NB4 (cell line): ENCODE measurements around the gene INTS3.

Source experiments
- POLR2A ChIP-seq: IDR thresholded peaks from 2 replicates; pipeline ENCODE4 v1.6.1; 2011; ENCODE audit warnings: mild to moderate bottlenecking; ENCODE audit not compliant: insufficient read length; ENCODE audit errors: extremely low read depth
- TF ChIP-seq, protein P1 (sequence below): IDR thresholded peaks from one replicate; pipeline ENCODE4 v1.5.1; 2012; ENCODE audit warnings: low read depth, low read length
- TF ChIP-seq, protein P2 (sequence below): IDR thresholded peaks from 2 replicates; pipeline ENCODE4 v1.6.1; 2011; ENCODE audit warnings: low read depth, low read length

DNA sequence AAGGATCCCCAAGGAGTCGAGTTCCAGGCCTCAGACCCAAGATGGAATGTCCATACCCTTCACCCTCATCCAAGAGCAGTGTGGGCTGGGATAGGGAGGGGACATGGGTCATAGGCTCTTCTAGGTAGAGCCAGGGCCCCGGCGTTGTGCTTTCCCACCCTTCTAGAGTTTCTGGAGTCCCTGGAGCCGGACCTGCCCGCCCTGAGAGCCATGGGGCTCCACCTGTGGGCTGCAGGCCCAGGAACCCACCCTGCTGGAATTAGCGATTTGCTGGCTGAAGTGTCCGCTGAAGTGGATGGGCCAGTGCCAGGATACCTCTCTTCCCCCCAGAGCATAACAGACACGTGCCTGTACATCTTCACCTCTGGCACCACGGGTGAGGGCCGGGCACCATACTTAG is 48.5 kb downstream of the INTS3 start:
- TF ChIP-seq, protein P1, sequence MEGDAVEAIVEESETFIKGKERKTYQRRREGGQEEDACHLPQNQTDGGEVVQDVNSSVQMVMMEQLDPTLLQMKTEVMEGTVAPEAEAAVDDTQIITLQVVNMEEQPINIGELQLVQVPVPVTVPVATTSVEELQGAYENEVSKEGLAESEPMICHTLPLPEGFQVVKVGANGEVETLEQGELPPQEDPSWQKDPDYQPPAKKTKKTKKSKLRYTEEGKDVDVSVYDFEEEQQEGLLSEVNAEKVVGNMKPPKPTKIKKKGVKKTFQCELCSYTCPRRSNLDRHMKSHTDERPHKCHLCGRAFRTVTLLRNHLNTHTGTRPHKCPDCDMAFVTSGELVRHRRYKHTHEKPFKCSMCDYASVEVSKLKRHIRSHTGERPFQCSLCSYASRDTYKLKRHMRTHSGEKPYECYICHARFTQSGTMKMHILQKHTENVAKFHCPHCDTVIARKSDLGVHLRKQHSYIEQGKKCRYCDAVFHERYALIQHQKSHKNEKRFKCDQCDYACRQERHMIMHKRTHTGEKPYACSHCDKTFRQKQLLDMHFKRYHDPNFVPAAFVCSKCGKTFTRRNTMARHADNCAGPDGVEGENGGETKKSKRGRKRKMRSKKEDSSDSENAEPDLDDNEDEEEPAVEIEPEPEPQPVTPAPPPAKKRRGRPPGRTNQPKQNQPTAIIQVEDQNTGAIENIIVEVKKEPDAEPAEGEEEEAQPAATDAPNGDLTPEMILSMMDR: no peak
- no peak for TF ChIP-seq POLR2A
- TF ChIP-seq, protein P2, sequence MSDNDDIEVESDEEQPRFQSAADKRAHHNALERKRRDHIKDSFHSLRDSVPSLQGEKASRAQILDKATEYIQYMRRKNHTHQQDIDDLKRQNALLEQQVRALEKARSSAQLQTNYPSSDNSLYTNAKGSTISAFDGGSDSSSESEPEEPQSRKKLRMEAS: no peak
